ENCODE data around the gene CT45A8.

GRCh38 chrX:135890087-135890585, 35.8 kb upstream of the CT45A8 start:
- TF ChIP-seq FOXM1 (IDR thresholded peaks at IDR 0.05; ENCODE audit: borderline replicate concordance, low read depth) (no peak), REST (IDR thresholded peaks at IDR 0.05; ENCODE audit: low read depth) (no peak), RAD21 (IDR thresholded peaks at IDR 0.05; ENCODE audit: low read depth) (no peak), YY1 (IDR thresholded peaks at IDR 0.05; ENCODE audit: low read depth) (no peak), NFIC (IDR thresholded peaks at IDR 0.05) (no peak), TAF1 (IDR thresholded peaks at IDR 0.05; ENCODE audit: low read depth) (no peak), EGR1 (IDR thresholded peaks at IDR 0.05) (no peak), EP300 (IDR thresholded peaks at IDR 0.05; ENCODE audit: borderline replicate concordance) (no peak), MAX (IDR thresholded peaks at IDR 0.05) (no peak), USF1 (IDR thresholded peaks at IDR 0.05) (no peak), ZBTB7A (IDR thresholded peaks at IDR 0.05; ENCODE audit: low read depth) (no peak), TEAD4 (IDR thresholded peaks at IDR 0.05) (no peak), CEBPB (IDR thresholded peaks at IDR 0.05) (no peak)
